Tibial nerve (tissue), 4 donors: Measurements from ENCODE around the gene ATP6V0B. TPM values are rescaled to one million over a fixed set of nuclear protein-coding genes. Genes with fewer than 3 reads are reported as not detected.

Source experiments
- DNase-seq, 2 donors: peaks; one replicate each; pipeline ENCODE4 v3.0.0-alpha.2; 2019; ENCODE audit warnings: low spot score in 2 of 2
- H3K27ac ChIP-seq, 4 donors: fragments of 200-600 bp; sonication (generic) in 3 of 4; one replicate each; pipeline ENCODE4 v1.5.1; 2017 to 2019; ENCODE audit warnings: mild to moderate bottlenecking in 1 of 4
- H3K27me3 ChIP-seq, 2 donors: fragments of 200-600 bp; sonication (generic) in 1 of 2; one replicate each; pipeline versions ENCODE4 v1.5.1 to v1.6.0; 2017 to 2019
- H3K36me3 ChIP-seq, 3 donors: fragments of 200-600 bp; sonication (generic); one replicate each; pipeline ENCODE4 v1.5.1; 2018 to 2019
- H3K4me1 ChIP-seq, 4 donors: fragments of 200-600 bp; sonication (generic) in 3 of 4; one replicate each; pipeline ENCODE4 v1.5.1; 2017 to 2019
- H3K4me3 ChIP-seq, 4 donors: fragments of 200-600 bp; sonication (generic) in 3 of 4; one replicate each; pipeline ENCODE4 v1.5.1; 2017 to 2019; ENCODE audit warnings: mild to moderate bottlenecking in 1 of 4, moderate library complexity in 1 of 4
- H3K9me3 ChIP-seq, 4 donors: fragments of 200-600 bp; sonication (generic) in 3 of 4; one replicate each; pipeline ENCODE4 v1.5.1; 2017 to 2019
- CTCF ChIP-seq, 5 experiments: fragments of 200-600 bp in 3 of 5; fragments of 450-650 bp in 2 of 5; sonication (generic) in 3 of 5; IDR thresholded peaks; one replicate each; pipeline ENCODE4 v1.5.1; 2016 to 2019; ENCODE audit warnings: antibody characterized with exemption in 5 of 5, mild to moderate bottlenecking in 3 of 5, moderate library complexity in 2 of 5
- EP300 ChIP-seq, 2 donors: sonication (generic); formaldehyde crosslinking; IDR thresholded peaks; one replicate each; pipeline ENCODE4 v1.6.1; 2017; ENCODE audit warnings: antibody characterized with exemption in 2 of 2, mild to moderate bottlenecking in 1 of 2
- POLR2A ChIP-seq, 2 donors: fragments of 450-650 bp; IDR thresholded peaks; one replicate each; pipeline ENCODE4 v1.6.1; 2017; ENCODE audit warnings: antibody characterized with exemption in 2 of 2, mild to moderate bottlenecking in 2 of 2, moderate library complexity in 2 of 2
- WGBS, 2 donors: methylation state at CpG; one replicate each; pipeline ENCODE4 v1.1.5; 2018; 5-methylcytosine and 5-hydroxymethylcytosine counted together
- total RNA-seq, 4 donors: library from RNA; depleted of rRNA; stranded (reverse); fragments of >200 nt; gene quantifications; one replicate each; pipeline ENCODE4 v1.1.0, GENCODE V29; 2016

Gene ATP6V0B
- total RNA-seq, 4 donors from 2014 or later: 101 to 132 (median 113) TPM

DNA sequence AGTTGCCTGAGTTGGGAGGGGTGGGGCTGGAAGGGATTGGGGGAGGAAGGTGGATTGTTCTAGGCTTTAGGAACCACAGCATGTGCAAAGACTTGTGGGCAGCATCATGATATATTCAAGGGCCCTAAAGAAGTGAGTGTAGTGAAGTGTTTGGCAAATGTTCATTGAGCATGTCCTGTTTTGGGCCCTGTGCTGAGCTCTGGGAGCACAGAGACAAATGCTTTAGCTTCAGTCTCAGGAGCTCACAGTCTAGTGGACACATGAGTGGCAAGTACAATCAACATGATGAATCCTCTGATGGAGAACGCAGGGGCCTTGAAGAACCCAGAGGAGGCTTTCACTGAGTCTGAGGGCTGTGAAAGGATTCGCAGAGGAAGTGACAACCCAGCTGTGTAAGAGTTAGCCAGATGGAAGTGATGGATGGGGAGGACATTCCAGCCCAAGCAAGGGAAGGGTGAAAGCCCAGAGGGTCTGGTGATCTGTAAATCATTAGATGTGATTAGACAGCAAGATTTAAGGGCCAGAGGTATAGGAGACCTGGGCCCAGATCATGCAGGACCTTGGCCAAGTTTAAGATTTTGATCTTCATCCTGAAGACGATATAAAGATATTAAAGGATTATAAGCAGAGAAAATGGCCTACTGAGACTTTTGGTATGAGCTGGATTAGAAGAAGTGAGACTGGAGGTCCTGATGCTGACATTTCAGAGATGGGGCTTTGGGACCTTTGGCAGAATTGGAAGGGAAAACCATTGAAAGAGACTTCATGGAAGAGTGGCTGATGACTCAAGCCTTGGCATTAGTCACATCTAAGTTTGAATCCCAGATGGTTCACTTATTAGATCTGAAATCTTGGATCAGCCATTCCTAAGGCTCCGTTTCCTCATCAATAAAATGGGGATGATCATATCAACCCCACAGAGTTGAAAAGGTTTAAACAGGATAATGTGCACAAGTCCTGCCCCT is 23.5 kb upstream of the ATP6V0B start:
- H3K4me1 ChIP-seq: peaks cover 0 to 41% (median 17%) of the 10 kb centered on the region in 4 donors
- H3K27me3 ChIP-seq: no peaks in the 10 kb centered on the region
- DNase-seq: no peak
- H3K4me3 ChIP-seq: no peak overlapping the region
- 93 to 94% methylated on average over 4 of the region's 4 CpGs for WGBS, 2 donors
- no peak overlapping the region for H3K27ac ChIP-seq
- H3K9me3 ChIP-seq: no peaks in the 10 kb centered on the region
- peaks cover 0 to 26% (median 5%) of the 10 kb centered on the region in 3 donors for H3K36me3 ChIP-seq
- TF ChIP-seq POLR2A (IDR thresholded peaks at IDR 0.05) (no peak), EP300 (IDR thresholded peaks at IDR 0.05) (no peak), CTCF (IDR thresholded peaks at IDR 0.05) (no peak)

DNA sequence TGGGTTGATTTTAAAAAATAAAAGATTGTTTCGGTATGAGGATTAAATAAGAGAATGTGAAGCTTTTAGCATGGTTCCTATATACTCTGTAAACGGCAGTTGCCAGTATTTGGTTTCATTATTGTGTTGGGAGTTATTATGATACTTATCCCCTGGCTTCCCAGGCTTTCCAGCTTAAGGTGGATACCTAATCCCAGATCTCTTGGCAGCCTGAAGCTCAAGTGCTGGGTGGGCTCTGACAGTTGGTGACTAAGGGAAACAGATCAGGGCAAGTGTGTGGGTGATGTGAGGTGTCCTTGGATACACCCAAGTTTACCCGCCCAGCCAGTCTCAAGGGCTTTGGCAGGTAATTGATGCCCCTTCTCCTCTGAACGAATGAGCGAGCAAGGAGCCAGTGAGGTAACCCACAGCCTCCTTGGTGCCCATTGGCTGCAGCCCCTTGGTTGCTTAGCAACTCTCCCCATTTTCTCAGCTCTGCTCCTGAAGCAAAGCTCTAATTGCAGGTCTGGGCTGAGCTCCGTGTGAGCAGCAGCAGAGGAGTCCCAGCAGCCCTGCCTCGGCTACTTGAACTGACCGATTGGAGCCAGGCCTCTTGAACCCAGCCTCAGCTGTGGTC is 21.9 kb upstream of the ATP6V0B start:
- WGBS, 2 donors: 57 to 72% methylated on average over 8 of the region's 8 CpGs
- no peak for TF ChIP-seq EP300 (IDR thresholded peaks at IDR 0.05)
- TF ChIP-seq CTCF (IDR thresholded peaks at IDR 0.05): no peak
- no peak for TF ChIP-seq POLR2A (IDR thresholded peaks at IDR 0.05)

GRCh38 chr1:43953361-43953760 is 21.4 kb upstream of the ATP6V0B start:
- Histone ChIP-seq H3K4me3 (no peak overlapping the region), H3K4me1 (peaks cover 0 to 30% (median 5%) of the 10 kb centered on the region in 4 donors), H3K27me3 (no peaks in the 10 kb centered on the region), H3K9me3 (no peaks in the 10 kb centered on the region), H3K36me3 (peaks cover 0 to 47% (median 14%) of the 10 kb centered on the region in 3 donors), H3K27ac (no peak overlapping the region)
- WGBS, 2 donors: 65 to 72% methylated on average over 3 of the region's 3 CpGs
- TF ChIP-seq POLR2A (IDR thresholded peaks at IDR 0.05) (no peak), EP300 (IDR thresholded peaks at IDR 0.05) (no peak), CTCF (IDR thresholded peaks at IDR 0.05) (no peak)
- DNase-seq: no peak

More for the DNA sequence above, 21.9 kb upstream of the ATP6V0B start:
- Histone ChIP-seq H3K4me1 (peaks cover 0 to 33% (median 11%) of the 10 kb centered on the region in 4 donors), H3K9me3 (no peaks in the 10 kb centered on the region), H3K36me3 (peaks cover 0 to 42% (median 11%) of the 10 kb centered on the region in 3 donors), H3K4me3 (no peak overlapping the region), H3K27me3 (no peaks in the 10 kb centered on the region), H3K27ac (no peak overlapping the region)
- DNase-seq: no peak

DNA sequence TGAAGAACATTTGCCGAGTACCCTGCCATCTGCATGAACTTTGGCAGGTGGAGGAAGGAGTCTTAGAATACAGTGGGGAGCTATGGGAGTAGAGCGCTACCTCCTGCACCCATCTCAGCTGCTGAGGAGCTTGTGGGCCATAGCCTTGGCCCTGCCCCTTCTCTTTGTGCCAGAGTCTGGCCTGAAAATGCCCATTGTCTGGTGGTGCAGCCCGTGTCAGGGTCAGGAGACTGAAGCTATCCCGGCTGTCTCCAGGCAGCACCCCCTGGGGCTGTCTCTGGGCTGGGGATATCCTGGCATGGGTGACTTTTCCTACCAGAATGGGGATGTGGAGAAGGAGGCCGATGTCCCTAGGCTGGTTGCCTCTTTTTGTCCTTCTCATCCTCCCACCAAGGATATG is 20.7 kb upstream of the ATP6V0B start:
- no peak for TF ChIP-seq CTCF (IDR thresholded peaks at IDR 0.05)
- no peak for TF ChIP-seq POLR2A (IDR thresholded peaks at IDR 0.05)
- TF ChIP-seq EP300 (IDR thresholded peaks at IDR 0.05): no peak
- H3K9me3 ChIP-seq: no peaks in the 10 kb centered on the region
- H3K4me3 ChIP-seq: no peak overlapping the region
- DNase-seq: no peak
- H3K27me3 ChIP-seq: no peaks in the 10 kb centered on the region
- peaks cover 0 to 28% (median under 1%) of the 10 kb centered on the region in 4 donors for H3K4me1 ChIP-seq
- no peak overlapping the region for H3K27ac ChIP-seq
- WGBS, 2 donors: 62 to 72% methylated on average over 4 to 5 of the region's 5 CpGs
- peaks cover 0 to 54% (median 14%) of the 10 kb centered on the region in 3 donors for H3K36me3 ChIP-seq

DNA sequence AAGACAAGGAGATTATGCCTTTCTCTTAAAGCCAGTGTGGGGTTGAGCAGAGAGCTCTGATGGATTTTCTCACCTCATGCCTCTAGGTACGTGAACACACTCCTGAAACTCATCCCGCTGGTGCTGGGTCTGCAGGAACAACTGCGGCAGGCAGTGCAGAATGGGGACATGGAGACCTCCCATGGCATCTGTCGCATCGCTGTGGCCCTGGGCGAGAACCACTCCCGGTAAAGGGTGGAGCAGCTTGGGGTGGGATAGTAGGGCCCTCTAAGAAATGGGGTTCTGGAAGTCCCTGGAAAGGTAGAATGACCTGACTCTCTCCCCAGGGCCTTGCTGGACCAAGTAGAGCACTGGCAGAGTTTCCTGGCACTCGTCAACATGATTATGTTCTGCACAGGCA is 18.5 kb upstream of the ATP6V0B start:
- Histone ChIP-seq H3K4me3 (no peak overlapping the region), H3K27ac (no peak overlapping the region), H3K36me3 (peaks cover 0 to 55% (median 9%) of the 10 kb centered on the region in 3 donors), H3K4me1 (peaks cover 0 to 19% (median 0%) of the 10 kb centered on the region in 4 donors), H3K27me3 (no peaks in the 10 kb centered on the region), H3K9me3 (no peaks in the 10 kb centered on the region)
- 95 to 96% methylated on average over 8 of the region's 8 CpGs for WGBS, 2 donors
- no peak for DNase-seq
- TF ChIP-seq EP300 (IDR thresholded peaks at IDR 0.05) (no peak), POLR2A (IDR thresholded peaks at IDR 0.05) (no peak), CTCF (IDR thresholded peaks at IDR 0.05) (no peak)
